ENCODE results near the gene APOB. TPM values are rescaled to one million over a fixed set of nuclear protein-coding genes. Genes with fewer than 3 reads are reported as not detected.

APOB gene
- total and polyA plus RNA-seq, 2 of the 13 experiments (the other 11 are each of a cell fraction or from before 2014, with no cell fraction given): 1,569 to 2,515 TPM

- TF ChIP-seq, protein P1, sequence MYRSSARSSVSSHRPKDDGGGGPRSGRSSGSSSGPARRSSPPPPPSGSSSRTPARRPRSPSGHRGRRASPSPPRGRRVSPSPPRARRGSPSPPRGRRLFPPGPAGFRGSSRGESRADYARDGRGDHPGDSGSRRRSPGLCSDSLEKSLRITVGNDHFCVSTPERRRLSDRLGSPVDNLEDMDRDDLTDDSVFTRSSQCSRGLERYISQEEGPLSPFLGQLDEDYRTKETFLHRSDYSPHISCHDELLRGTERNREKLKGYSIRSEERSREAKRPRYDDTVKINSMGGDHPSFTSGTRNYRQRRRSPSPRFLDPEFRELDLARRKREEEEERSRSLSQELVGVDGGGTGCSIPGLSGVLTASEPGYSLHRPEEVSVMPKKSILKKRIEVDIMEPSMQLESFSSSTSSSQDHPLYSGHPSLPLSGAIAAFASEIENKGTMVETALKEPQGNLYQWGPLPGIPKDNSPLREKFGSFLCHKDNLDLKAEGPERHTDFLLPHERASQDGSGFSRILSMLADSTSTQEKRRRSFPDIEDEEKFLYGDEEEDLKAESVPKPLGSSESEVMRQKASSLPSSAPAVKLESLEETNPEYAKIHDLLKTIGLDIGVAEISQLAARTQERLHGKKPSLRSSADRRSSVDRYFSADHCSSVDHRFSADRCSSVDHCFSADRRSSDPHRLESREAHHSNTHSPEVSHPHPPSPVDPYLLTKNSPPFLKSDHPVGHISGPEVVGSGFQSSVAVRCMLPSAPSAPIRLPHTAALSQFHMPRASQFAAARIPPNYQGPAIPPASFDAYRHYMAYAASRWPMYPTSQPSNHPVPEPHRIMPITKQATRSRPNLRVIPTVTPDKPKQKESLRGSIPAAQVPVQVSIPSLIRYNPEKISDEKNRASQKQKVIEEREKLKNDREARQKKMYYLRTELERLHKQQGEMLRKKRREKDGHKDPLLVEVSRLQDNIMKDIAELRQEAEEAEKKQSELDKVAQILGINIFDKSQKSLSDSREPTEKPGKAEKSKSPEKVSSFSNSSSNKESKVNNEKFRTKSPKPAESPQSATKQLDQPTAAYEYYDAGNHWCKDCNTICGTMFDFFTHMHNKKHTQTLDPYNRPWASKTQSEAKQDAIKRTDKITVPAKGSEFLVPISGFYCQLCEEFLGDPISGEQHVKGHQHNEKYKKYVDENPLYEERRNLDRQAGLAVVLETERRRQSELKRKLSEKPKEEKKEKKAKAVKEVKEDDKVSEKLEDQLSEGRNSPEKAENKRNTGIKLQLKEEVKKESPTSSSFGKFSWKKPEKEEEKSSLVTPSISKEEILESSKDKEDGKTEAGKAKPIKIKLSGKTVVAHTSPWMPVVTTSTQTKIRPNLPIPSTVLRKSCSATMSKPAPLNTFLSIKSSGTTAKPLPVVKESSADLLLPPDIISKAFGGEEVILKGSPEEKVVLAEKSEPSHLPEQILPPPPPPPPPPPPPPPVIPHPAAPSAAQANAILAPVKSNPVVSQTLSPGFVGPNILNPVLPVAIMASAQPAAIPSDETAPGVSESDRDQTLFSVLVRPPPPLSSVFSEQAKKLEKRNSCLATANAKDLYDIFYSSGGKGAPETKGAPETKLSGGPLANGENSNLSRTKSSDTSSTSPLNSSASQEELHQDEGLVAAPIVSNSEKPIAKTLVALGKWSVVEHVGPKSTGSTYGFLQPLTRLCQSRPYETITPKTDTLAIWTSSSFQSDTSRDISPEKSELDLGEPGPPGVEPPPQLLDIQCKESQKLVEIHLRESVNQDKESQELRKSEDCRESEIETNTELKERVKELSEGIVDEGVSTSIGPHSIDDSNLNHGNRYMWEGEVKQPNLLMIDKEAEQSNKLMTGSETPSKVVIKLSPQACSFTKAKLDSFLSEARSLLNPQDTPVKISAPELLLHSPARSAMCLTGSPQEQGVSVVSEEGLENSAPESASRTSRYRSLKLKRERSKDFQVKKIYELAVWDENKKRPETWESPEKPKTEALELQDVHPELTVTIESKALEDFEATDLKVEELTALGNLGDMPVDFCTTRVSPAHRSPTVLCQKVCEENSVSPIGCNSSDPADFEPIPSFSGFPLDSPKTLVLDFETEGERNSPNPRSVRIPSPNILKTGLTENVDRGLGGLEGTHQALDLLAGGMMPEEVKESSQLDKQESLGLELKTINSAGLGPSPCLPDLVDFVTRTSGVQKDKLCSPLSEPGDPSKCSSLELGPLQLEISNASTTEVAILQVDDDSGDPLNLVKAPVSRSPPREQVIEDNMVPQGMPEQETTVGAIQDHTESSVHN (CRISPR knock-in tag; IDR thresholded peaks at IDR 0.05): 0 out of 2 replicates have a peak, but pooled peaks have one; percentile 56
- TF ChIP-seq ZNF773 (CRISPR knock-in tag; IDR thresholded peaks at IDR 0.05; ENCODE audit: borderline replicate concordance) (no peak), RFX3 (CRISPR knock-in tag; IDR thresholded peaks at IDR 0.05) (no peak), ZNF251 (CRISPR knock-in tag; IDR thresholded peaks at IDR 0.05) (no peak), TCF12 (IDR thresholded peaks at IDR 0.05) (no peak), TCF12 (CRISPR knock-in tag; IDR thresholded peaks at IDR 0.05) (no peak), DRAP1 (CRISPR knock-in tag; IDR thresholded peaks at IDR 0.05) (no peak), ZNF572 (CRISPR knock-in tag; IDR thresholded peaks at IDR 0.05) (no peak), ZKSCAN5 (CRISPR knock-in tag; IDR thresholded peaks at IDR 0.05) (no peak), ZNF691 (CRISPR knock-in tag; IDR thresholded peaks at IDR 0.05; ENCODE audit: borderline replicate concordance, low read depth) (no peak), ISL2 (CRISPR knock-in tag; IDR thresholded peaks at IDR 0.05) (no peak), FOXK2 (IDR thresholded peaks at IDR 0.05) (peak; percentile 34; the same call in 1 of the 2 replicates), ZNF724P (CRISPR knock-in tag; IDR thresholded peaks at IDR 0.05; ENCODE audit: borderline replicate concordance) (0 out of 2 replicates have a peak, but pooled peaks have one; percentile 47), ZNF33B (CRISPR knock-in tag; IDR thresholded peaks at IDR 0.05) (no peak), ZNF556 (CRISPR knock-in tag; IDR thresholded peaks at IDR 0.05; ENCODE audit: borderline replicate concordance) (no peak), ZMYM4 (CRISPR knock-in tag; IDR thresholded peaks at IDR 0.05) (no peak), RAD21 (CRISPR knock-in tag; IDR thresholded peaks at IDR 0.05) (peak; percentile 59; the same call in 1 of the 2 replicates)
Measured at GRCh38 chr2:21038403-21039073, 5.3 kb downstream of the APOB start (continued).

Measured in HepG2 (cell line).